Measurements from ENCODE around the gene TMCC3.

DNA sequence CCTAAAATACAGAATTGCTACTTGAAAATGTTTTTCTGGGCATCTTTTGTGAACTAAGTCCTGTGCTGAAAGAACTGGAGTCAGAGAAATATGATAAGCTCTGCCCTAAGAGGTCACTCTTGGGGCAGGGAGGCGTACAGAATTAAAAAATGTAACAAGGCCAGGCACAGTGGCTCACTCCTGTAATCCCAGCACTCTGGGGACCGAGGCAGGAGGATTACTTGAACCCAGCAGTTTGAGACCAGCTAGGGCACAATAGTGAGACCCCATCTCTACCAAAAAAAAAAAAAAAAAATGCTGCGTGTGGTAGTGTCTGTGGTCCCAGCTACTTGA is 46.0 kb downstream of the TMCC3 start:
- TF ChIP-seq, protein P1, sequence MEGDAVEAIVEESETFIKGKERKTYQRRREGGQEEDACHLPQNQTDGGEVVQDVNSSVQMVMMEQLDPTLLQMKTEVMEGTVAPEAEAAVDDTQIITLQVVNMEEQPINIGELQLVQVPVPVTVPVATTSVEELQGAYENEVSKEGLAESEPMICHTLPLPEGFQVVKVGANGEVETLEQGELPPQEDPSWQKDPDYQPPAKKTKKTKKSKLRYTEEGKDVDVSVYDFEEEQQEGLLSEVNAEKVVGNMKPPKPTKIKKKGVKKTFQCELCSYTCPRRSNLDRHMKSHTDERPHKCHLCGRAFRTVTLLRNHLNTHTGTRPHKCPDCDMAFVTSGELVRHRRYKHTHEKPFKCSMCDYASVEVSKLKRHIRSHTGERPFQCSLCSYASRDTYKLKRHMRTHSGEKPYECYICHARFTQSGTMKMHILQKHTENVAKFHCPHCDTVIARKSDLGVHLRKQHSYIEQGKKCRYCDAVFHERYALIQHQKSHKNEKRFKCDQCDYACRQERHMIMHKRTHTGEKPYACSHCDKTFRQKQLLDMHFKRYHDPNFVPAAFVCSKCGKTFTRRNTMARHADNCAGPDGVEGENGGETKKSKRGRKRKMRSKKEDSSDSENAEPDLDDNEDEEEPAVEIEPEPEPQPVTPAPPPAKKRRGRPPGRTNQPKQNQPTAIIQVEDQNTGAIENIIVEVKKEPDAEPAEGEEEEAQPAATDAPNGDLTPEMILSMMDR (conservative IDR thresholded peaks at IDR 0.05; ENCODE audit: low read depth, low read length) = no peak
- no peak for TF ChIP-seq EZH2 (IDR thresholded peaks at IDR 0.05; ENCODE audit: borderline replicate concordance, low read depth, low read length, poor library complexity, severe bottlenecking)
